A673 (cell line): Measurements from ENCODE around the gene HS3ST5.

Experiments used
- EZH2 ChIP-seq: fragments of 200-600 bp; sonication (generic); IDR thresholded peaks from 2 replicates; pipeline ENCODE4 v1.6.1; 2017; ENCODE audit warnings: borderline replicate concordance, low read depth, mild to moderate bottlenecking, mixed read lengths, antibody characterized with exemption, low read length; ENCODE audit not compliant: poor library complexity, severe bottlenecking
- TF ChIP-seq, protein P1 (sequence below): fragments of 300-800, 200-600 bp; sonication (generic); conservative IDR thresholded peaks from 2 replicates; pipeline ENCODE4 v1.5.1; 2017; ENCODE audit warnings: low read depth, mild to moderate bottlenecking, antibody characterized with exemption, low read length, moderate library complexity, mixed read lengths

DNA sequence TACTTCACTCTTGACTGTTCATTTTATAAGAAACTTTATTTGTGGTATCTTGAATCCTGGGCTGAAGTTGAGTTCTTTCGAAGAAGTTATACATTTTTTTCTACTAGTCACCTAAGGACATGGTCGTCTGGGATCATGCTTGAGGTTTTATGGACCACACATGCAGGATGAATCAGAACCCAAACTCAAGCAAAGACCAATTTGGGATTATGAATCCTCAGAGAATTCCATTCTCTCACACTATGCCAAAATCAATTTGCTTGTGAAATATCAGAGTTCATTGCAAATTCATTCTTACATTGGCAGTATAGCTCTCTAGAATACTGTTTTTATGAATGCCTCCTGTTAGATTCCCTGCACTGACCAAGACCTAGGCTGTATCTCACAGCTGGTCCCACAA lies 257.6 kb downstream of the HS3ST5 start:
- TF ChIP-seq, protein P1, sequence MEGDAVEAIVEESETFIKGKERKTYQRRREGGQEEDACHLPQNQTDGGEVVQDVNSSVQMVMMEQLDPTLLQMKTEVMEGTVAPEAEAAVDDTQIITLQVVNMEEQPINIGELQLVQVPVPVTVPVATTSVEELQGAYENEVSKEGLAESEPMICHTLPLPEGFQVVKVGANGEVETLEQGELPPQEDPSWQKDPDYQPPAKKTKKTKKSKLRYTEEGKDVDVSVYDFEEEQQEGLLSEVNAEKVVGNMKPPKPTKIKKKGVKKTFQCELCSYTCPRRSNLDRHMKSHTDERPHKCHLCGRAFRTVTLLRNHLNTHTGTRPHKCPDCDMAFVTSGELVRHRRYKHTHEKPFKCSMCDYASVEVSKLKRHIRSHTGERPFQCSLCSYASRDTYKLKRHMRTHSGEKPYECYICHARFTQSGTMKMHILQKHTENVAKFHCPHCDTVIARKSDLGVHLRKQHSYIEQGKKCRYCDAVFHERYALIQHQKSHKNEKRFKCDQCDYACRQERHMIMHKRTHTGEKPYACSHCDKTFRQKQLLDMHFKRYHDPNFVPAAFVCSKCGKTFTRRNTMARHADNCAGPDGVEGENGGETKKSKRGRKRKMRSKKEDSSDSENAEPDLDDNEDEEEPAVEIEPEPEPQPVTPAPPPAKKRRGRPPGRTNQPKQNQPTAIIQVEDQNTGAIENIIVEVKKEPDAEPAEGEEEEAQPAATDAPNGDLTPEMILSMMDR = no peak
- no peak for TF ChIP-seq EZH2
